Measurements from ENCODE around the gene FKBP5.

FKBP5 gene

GRCh38 chr6:35727935-35728682, 39.4 kb upstream of the FKBP5 start:
- TF ChIP-seq POLR2A (IDR thresholded peaks at IDR 0.05; ENCODE audit: low read length): peak; percentile 82
- no peak for TF ChIP-seq GATA1 (IDR thresholded peaks at IDR 0.05; ENCODE audit: low read depth, low read length)
- peak; percentile 96 to 97 for DNase-seq

GRCh38 chr6:35727231-35727934, 38.7 kb upstream of the FKBP5 start:
- peak in 1 of 2 experiments; percentile 83 for DNase-seq
- TF ChIP-seq GATA1 (IDR thresholded peaks at IDR 0.05; ENCODE audit: low read depth, low read length): no peak
- TF ChIP-seq POLR2A (IDR thresholded peaks at IDR 0.05; ENCODE audit: low read length): peak; percentile 82

- TF ChIP-seq GATA1 (IDR thresholded peaks at IDR 0.05; ENCODE audit: low read depth, low read length) (no peak), POLR2A (IDR thresholded peaks at IDR 0.05; ENCODE audit: low read length) (peak; percentile 89)
- DNase-seq: no peak
These were observed 37.2 kb upstream of the FKBP5 start for GRCh38 chr6:35725721-35726438.

- no peak for TF ChIP-seq GATA1 (IDR thresholded peaks at IDR 0.05; ENCODE audit: low read depth, low read length)
- no peak for TF ChIP-seq POLR2A (IDR thresholded peaks at IDR 0.05; ENCODE audit: low read length)
- no peak for DNase-seq
These were observed 36.5 kb upstream of the FKBP5 start for GRCh38 chr6:35725081-35725708.

GRCh38 chr6:35724471-35724870, 35.8 kb upstream of the FKBP5 start:
- TF ChIP-seq POLR2A (IDR thresholded peaks at IDR 0.05; ENCODE audit: low read length) (no peak), GATA1 (IDR thresholded peaks at IDR 0.05; ENCODE audit: low read depth, low read length) (no peak)
- DNase-seq: no peak

- TF ChIP-seq POLR2A (IDR thresholded peaks at IDR 0.05; ENCODE audit: low read length): no peak
- no peak for TF ChIP-seq GATA1 (IDR thresholded peaks at IDR 0.05; ENCODE audit: low read depth, low read length)
- DNase-seq: no peak
These were observed 35.3 kb upstream of the FKBP5 start for GRCh38 chr6:35724059-35724458.

GRCh38 chr6:35723587-35723986, 34.9 kb upstream of the FKBP5 start:
- no peak for TF ChIP-seq POLR2A (IDR thresholded peaks at IDR 0.05; ENCODE audit: low read length)
- no peak for TF ChIP-seq GATA1 (IDR thresholded peaks at IDR 0.05; ENCODE audit: low read depth, low read length)
- DNase-seq: no peak

GRCh38 chr6:35722121-35722761, 33.5 kb upstream of the FKBP5 start:
- no peak for DNase-seq
- no peak for TF ChIP-seq POLR2A (IDR thresholded peaks at IDR 0.05; ENCODE audit: low read length)
- TF ChIP-seq GATA1 (IDR thresholded peaks at IDR 0.05; ENCODE audit: low read depth, low read length): no peak

- TF ChIP-seq GATA1 (IDR thresholded peaks at IDR 0.05; ENCODE audit: low read depth, low read length) (no peak), POLR2A (IDR thresholded peaks at IDR 0.05; ENCODE audit: low read length) (no peak)
- DNase-seq: peak; percentile 29 to 45
These were observed 31.4 kb upstream of the FKBP5 start for GRCh38 chr6:35719830-35720733.

- no peak for DNase-seq
- TF ChIP-seq POLR2A (IDR thresholded peaks at IDR 0.05; ENCODE audit: low read length): no peak
- no peak for TF ChIP-seq GATA1 (IDR thresholded peaks at IDR 0.05; ENCODE audit: low read depth, low read length)
These were observed 30.7 kb upstream of the FKBP5 start for GRCh38 chr6:35719404-35719829.

- TF ChIP-seq POLR2A (IDR thresholded peaks at IDR 0.05; ENCODE audit: low read length): no peak
- TF ChIP-seq GATA1 (IDR thresholded peaks at IDR 0.05; ENCODE audit: low read depth, low read length): no peak
- DNase-seq: no peak
These were observed 30.2 kb upstream of the FKBP5 start for GRCh38 chr6:35718911-35719381.

- TF ChIP-seq GATA1 (IDR thresholded peaks at IDR 0.05; ENCODE audit: low read depth, low read length) (no peak), POLR2A (IDR thresholded peaks at IDR 0.05; ENCODE audit: low read length) (no peak)
- no peak for DNase-seq
These were observed 29.6 kb upstream of the FKBP5 start for GRCh38 chr6:35718375-35718736.
